ENCODE measurements around the gene TXNDC11.

Gene TXNDC11

GRCh38 chr16:11671676-11672075 is 71.0 kb downstream of the TXNDC11 start:
- no peak for TF ChIP-seq CTCF (IDR thresholded peaks at IDR 0.05; ENCODE audit: low read depth, low read length)
- no peak overlapping the region for H3K4me3 ChIP-seq (ENCODE audit: low read depth, low read length)

- H3K4me3 ChIP-seq (ENCODE audit: low read depth, low read length), result no peak overlapping the region
- TF ChIP-seq CTCF (IDR thresholded peaks at IDR 0.05; ENCODE audit: low read depth, low read length), result no peak
Measured at GRCh38 chr16:11671271-11671670, 71.4 kb downstream of the TXNDC11 start.

GRCh38 chr16:11670171-11671131 is 72.2 kb downstream of the TXNDC11 start:
- TF ChIP-seq CTCF (IDR thresholded peaks at IDR 0.05; ENCODE audit: low read depth, low read length), result no peak
- no peak overlapping the region; the same call in 1 of the 2 replicates for H3K4me3 ChIP-seq (ENCODE audit: low read depth, low read length)

- TF ChIP-seq CTCF (IDR thresholded peaks at IDR 0.05; ENCODE audit: low read depth, low read length), result no peak
- H3K4me3 ChIP-seq (ENCODE audit: low read depth, low read length), result peak overlapping the region; percentile 76
Measured at GRCh38 chr16:11669380-11670146, 73.1 kb downstream of the TXNDC11 start.

- no peak for TF ChIP-seq CTCF (IDR thresholded peaks at IDR 0.05; ENCODE audit: low read depth, low read length)
- H3K4me3 ChIP-seq (ENCODE audit: low read depth, low read length), result peak overlapping the region; percentile 76
Measured at GRCh38 chr16:11668623-11669379, 73.9 kb downstream of the TXNDC11 start.

GRCh38 chr16:11667824-11668622 is 74.6 kb downstream of the TXNDC11 start, which contains the start of gene SNN:
TSS of gene SNN (plus strand) at chr16:11668455. CDS start at chr16:11676060, 7,605 bp downstream.
- H3K4me3 ChIP-seq (ENCODE audit: low read depth, low read length), result peak within 1 kb of the TSS; percentile 76
- TF ChIP-seq CTCF (IDR thresholded peaks at IDR 0.05; ENCODE audit: low read depth, low read length), result no peak
